ENCODE measurements around the gene TRIM37. TPM values are rescaled to one million over a fixed set of nuclear protein-coding genes. Genes with fewer than 3 reads are reported as not detected.

The TRIM37 gene
- total and polyA plus RNA-seq, 2 donors (not counting 1 experiment from before 2014, with no cell fraction given) = 5.1 to 28.3 TPM

GRCh38 chr17:59108400-59109102 lies 1.9 kb upstream of the TRIM37 start:
- ChIA-PET POLR2A (interaction anchor here (0.5 to 0.7 kb wide), 2 partner anchors 69 to 475 kb away, joined by 3 to 4 read pairs; no protein-coding TSS in a partner anchor), CTCF (no interaction called here)
- no peak overlapping the region for H3K4me2 ChIP-seq (replicated peaks; ENCODE audit: low read depth, low read length, poor library complexity, severe bottlenecking)
- DNase-seq (no peak), ATAC-seq (ENCODE audit: low read depth) (no peak)
- no peaks in the 10 kb centered on the region for H3K27me3 ChIP-seq (replicated peaks in 1 of 4; ENCODE audit: control extremely low read depth in 1 of 4, control insufficient read depth in 3 of 4, insufficient read depth in 4 of 4, low read length in 3 of 4)
- H2AFZ ChIP-seq (ENCODE audit: insufficient read depth, low read depth, low read length, poor library complexity, severe bottlenecking) = no peak overlapping the region
- H3K9me3 Mint-ChIP-seq (ENCODE audit: insufficient read depth) = no peaks in the 10 kb centered on the region
- H3K9me3 ChIP-seq (ENCODE audit: control extremely low read depth in 1 of 3, control insufficient read depth in 2 of 3, insufficient read depth in 1 of 3, low read length in 2 of 3) = no peaks in the 10 kb centered on the region
- peaks cover 11 to 12% of the 10 kb centered on the region in 2 donors for H3K4me1 ChIP-seq (ENCODE audit: control insufficient read depth in 2 of 2, insufficient read depth in 2 of 2, low read length in 2 of 2)
- H3K79me2 ChIP-seq (ENCODE audit: control insufficient read depth, insufficient read depth, low read length) = peaks cover 22% of the 10 kb centered on the region
- H3K27ac ChIP-seq (ENCODE audit: low read length in 2 of 2) = no peak overlapping the region
- no peak overlapping the region for H3K27ac Mint-ChIP-seq
- no peak overlapping the region for H3K9ac ChIP-seq (ENCODE audit: low read length)
- WGBS (ENCODE audit: insufficient coverage) = no CpG with 5 or more reads among the region's 7 CpGs
- H3K4me3 Mint-ChIP-seq = no peak overlapping the region
- H3K4me3 ChIP-seq (ENCODE audit: control extremely low read depth in 1 of 5, extremely low read depth in 1 of 5, insufficient read depth in 1 of 5, low read depth in 2 of 5, low read length in 4 of 5) = no peak overlapping the region
- TF ChIP-seq EZH2 (IDR thresholded peaks at IDR 0.05; ENCODE audit: borderline replicate concordance, insufficient read depth, low read depth, low read length, poor library complexity, severe bottlenecking) = no peak
- intact Hi-C loops (cut with micrococcal nuclease) = loop anchor here (5.0 to 10.0 kb wide), 3 partner anchors 104 to 1854 kb away; partner anchors contain the start of genes MSI2, SMG8 and SRSF1
- no peaks in the 10 kb centered on the region for H4K20me1 ChIP-seq (ENCODE audit: control insufficient read depth, insufficient read depth, low read length, poor library complexity, severe bottlenecking)
- H3K36me3 ChIP-seq (replicated peaks in 1 of 2; ENCODE audit: control extremely low read depth in 1 of 2, control insufficient read depth in 1 of 2, extremely low read depth in 1 of 2, insufficient read depth in 2 of 2, low read length in 1 of 2) = peaks cover 0 to 4% of the 10 kb centered on the region in 2 experiments
- H3K27me3 Mint-ChIP-seq = no peaks in the 10 kb centered on the region
- H3K4me1 Mint-ChIP-seq = peaks cover 27% of the 10 kb centered on the region

- DNase-seq (no peak), ATAC-seq (ENCODE audit: low read depth) (no peak)
- H3K4me1 Mint-ChIP-seq = peaks cover 27% of the 10 kb centered on the region
- Histone ChIP-seq H3K9ac (ENCODE audit: low read length) (peak overlapping the region; percentile 93), H3K4me3 (ENCODE audit: control extremely low read depth in 1 of 5, extremely low read depth in 1 of 5, insufficient read depth in 1 of 5, low read depth in 2 of 5, low read length in 4 of 5) (peak overlapping the region; percentile 39 to 92 (median 83)), H4K20me1 (ENCODE audit: control insufficient read depth, insufficient read depth, low read length, poor library complexity, severe bottlenecking) (no peaks in the 10 kb centered on the region), H2AFZ (ENCODE audit: insufficient read depth, low read depth, low read length, poor library complexity, severe bottlenecking) (peak overlapping the region; percentile 96), H3K9me3 (ENCODE audit: control extremely low read depth in 1 of 3, control insufficient read depth in 2 of 3, insufficient read depth in 1 of 3, low read length in 2 of 3) (no peaks in the 10 kb centered on the region), H3K4me2 (replicated peaks; ENCODE audit: low read depth, low read length, poor library complexity, severe bottlenecking) (peak overlapping the region; percentile 82), H3K27me3 (replicated peaks in 1 of 4; ENCODE audit: control extremely low read depth in 1 of 4, control insufficient read depth in 3 of 4, insufficient read depth in 4 of 4, low read length in 3 of 4) (no peaks in the 10 kb centered on the region), H3K36me3 (replicated peaks in 1 of 2; ENCODE audit: control extremely low read depth in 1 of 2, control insufficient read depth in 1 of 2, extremely low read depth in 1 of 2, insufficient read depth in 2 of 2, low read length in 1 of 2) (peaks cover 0 to 4% of the 10 kb centered on the region in 2 experiments), H3K27ac (ENCODE audit: low read length in 2 of 2) (peak overlapping the region; percentile 30 to 86), H3K4me1 (ENCODE audit: control insufficient read depth in 2 of 2, insufficient read depth in 2 of 2, low read length in 2 of 2) (peaks cover 11 to 12% of the 10 kb centered on the region in 2 donors), H3K79me2 (ENCODE audit: control insufficient read depth, insufficient read depth, low read length) (peaks cover 22% of the 10 kb centered on the region)
- H3K4me3 Mint-ChIP-seq = peak overlapping the region; percentile 94
- ChIA-PET POLR2A (interaction anchor here (0.6 to 1.7 kb wide), 3 partner anchors 13 to 102 kb away, joined by 3 to 10 read pairs (median 6); partner anchors contain the start of genes SKA2 and SMG8), CTCF (interaction anchor here (0.9 to 1.1 kb wide), 2 partner anchors 48 to 790 kb away, joined by 3 to 10 read pairs; partner anchors contain the start of genes PRR11 and SKA2)
- intact Hi-C loops (cut with micrococcal nuclease) = loop anchor here (5.0 to 10.0 kb wide), 3 partner anchors 105 to 1852 kb away; partner anchors contain the start of genes MSI2, SMG8 and SRSF1
- no peak for TF ChIP-seq EZH2 (IDR thresholded peaks at IDR 0.05; ENCODE audit: borderline replicate concordance, insufficient read depth, low read depth, low read length, poor library complexity, severe bottlenecking)
- TF ChIP-seq CTCF (IDR thresholded peaks at IDR 0.05) = no peak
- peak overlapping the region; percentile 93 for H3K27ac Mint-ChIP-seq
- H3K9me3 Mint-ChIP-seq (ENCODE audit: insufficient read depth) = no peaks in the 10 kb centered on the region
- WGBS (ENCODE audit: insufficient coverage) = no CpG with 5 or more reads among the region's 10 CpGs
- H3K27me3 Mint-ChIP-seq = no peaks in the 10 kb centered on the region
These were observed 608 bp upstream of the TRIM37 start for GRCh38 chr17:59107306-59107670.

Measured in B cell (primary cell).